ENCODE data around the gene ASB7.
"Not testable (repeated sequence)": the region's sequence is repeated elsewhere in the genome, so short reads cannot be mapped to it uniquely, and the experiment has no call there.

ASB7 gene

DNA sequence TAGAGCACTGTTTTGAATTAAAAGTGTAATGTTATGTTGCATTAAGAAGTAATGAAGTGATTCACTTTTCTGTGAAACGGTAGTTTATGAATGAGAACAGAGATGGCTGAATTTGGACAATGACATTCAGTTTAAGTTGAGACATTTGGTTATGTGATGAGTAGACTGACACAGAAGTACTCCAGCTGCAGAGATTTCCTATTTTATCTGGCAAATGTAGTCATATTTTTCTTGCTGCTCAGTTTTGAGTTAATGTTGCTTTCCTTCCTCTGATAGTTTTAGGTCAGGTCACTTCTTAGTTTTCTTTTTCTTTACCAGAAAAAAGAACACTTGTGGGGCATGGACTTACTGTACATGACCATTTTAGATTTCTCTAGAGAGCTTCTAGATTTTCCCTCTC lies 51.2 kb downstream of the ASB7 start:
- no peak for DNase-seq

DNA sequence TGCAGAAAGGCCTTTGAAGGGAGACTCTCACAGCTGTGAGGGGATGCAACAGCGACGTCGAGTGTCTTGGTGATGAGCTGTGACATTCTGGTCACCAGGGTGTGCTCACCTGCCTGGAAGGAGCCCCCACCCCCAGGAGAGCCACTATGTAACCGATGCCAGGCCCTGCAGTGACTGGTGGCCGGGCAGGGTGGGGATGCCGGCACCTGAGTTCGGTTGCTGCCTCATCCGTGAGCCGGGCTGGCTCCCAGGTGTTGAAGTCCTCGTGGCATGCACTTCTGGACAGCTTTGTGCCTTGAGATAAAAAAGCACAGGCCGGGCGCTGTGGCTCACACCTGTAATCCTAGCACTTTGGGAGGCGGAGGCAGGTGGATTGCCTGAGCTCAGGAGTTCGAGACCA lies 56.5 kb downstream of the ASB7 start:
- DNase-seq, result no peak

DNA sequence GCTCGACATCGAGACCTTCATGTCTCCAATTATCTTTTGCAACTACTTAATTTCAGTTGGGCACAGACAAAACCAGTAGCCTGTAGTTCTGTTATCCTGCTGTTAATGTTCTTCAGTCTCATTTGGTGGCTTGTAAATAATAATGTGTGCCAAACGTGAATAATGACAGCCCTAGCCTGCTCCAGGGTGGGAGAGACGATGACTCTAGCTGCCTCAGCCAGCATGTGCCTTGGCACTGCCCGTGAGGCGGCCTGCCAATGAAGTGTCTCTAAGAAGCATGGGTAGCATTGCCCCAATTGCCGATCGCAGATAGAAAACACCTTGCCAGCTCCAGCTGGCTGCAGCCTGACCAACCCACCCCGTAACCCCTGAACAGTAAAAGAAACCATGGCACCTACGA lies 58.8 kb downstream of the ASB7 start:
- no peak for DNase-seq

DNA sequence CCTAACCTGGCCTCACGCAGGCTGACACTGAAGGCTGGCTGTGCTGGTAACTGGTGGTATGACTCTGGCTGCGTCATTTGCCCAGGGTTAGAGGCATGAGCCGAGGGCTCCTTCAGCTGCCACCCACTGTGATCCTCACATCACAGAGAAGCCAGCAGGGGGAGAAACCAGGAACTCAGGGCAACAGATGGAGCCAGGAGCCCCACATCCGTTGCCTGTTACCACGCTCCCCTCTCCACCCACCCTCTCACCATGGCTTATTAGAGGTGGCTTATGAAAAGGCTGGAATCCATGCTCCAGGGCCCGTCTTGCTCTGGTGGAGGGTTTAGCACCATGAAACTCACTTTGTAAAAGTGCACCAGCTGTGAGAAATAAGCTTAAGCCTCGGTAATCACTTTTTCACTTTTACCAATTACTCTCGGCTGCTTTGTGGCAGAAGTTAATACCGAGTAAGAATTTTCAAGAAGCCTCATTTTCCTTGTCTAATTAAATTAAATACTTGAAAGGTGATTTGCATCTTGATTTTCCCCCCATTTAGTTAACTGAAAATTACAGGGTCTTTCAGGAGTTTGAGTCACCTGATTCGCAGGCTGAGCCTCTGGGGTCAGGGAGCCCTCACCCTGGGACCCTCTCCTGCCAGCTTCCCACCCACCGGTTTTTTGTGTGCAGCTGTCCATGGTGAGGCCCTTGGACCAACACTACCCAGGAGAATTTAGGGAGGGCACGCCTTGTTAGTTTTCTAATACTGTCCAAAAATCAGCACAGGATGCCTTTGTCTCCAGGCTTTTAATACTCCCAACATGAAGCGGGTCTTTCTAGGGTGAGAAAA lies 60.9 kb downstream of the ASB7 start:
- no peak for DNase-seq

DNA sequence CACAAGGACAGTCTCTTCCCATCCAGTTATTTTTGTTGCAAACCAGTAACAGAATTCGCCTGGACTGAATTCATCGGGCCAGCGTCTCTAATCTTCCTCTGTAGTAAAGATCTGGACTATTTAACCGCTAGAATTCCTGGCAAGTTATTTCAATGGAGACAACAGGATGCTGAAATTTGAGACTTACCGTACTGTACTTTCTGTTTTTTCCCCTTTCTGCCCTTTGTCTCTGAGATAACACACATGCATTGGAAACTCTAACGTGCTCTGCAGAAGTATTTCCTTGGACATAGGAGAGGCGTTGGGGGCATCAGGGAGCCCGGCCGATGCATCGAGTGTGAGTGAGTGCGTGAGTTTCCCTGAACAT lies 61.5 kb downstream of the ASB7 start:
- DNase-seq, result no peak

DNA sequence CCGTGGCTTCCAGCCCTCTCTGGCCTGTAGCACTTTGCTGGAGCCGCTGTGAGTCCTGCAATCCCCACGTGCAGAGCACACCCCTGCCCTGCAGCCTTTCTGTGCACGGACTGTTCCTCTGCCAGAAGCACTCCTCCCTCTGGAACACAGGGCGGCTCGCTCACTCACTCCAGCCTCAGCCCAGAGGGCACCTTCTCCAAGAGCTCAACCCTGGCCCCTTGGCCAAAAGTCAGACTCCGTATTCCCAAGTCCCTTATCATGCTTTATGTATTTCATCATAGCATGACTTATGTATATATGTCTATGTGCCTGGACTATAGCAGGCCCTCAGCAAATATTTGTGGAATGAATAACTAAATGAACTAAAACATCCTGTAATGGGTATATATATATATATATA lies 63.2 kb downstream of the ASB7 start:
- DNase-seq, result no peak

DNA sequence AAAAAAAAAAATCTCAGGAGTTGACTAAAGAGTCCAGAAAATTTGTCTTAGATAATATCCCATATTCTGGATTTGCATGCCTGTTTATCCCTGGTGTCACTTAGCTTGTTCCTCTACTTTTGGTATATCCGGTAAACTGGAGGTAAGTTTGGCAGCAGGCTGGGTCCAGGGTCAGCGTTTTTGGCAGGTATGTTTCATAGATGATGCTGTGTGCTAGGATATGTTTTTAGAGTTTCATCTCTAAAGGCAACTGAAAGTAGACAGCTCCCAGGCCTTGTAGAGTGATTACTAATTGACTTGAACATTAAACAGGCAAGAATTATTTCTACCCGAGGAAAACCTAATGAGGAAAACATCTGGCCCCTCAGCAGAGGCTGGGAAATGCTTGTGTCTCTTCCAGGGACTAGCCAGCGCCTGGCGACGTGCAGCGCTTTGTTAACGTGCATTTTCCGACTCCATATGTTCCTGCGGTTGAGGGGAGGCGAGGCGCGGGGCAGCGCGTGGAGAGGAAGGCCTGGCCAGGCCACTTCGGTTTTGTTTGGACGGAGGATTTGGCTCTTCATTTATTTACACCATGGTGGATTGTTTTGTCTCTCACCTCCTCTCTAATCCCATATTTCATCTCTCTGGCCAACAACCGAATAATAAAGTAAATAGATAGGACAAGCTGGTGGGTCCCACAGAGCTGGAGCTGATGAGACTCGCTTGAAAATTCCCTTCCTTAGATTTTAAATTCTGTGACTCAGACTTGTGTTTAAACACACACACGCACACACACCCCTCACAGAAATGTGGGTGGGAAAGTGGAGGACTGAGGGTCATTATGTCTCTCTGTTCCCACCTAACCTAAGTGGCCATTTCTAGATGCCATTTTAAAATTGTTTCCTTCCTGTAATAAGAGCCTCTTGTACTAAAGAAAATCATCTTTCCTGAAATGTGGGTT lies 65.3 kb downstream of the ASB7 start:
- DNase-seq, result no peak

DNA sequence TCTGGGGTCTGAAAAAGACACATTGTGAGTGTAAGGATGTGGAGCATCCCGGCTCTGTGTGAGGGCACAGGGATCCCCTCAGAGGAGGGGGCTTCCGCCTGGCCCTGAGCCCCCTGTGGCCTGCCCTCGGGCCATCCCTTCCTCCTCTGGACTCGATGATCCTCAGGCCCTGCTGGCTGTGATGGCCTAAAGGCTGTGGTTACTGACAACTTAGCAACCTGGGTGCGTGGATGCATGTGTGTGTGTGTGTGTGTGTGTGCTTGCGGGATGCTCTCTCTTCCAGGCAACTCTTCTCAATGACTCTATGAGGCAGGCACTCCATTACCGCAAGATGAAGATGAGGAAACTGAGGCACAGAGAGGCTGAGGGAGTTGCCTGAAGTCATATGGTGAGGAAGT lies 66.0 kb downstream of the ASB7 start:
- no peak for DNase-seq

DNA sequence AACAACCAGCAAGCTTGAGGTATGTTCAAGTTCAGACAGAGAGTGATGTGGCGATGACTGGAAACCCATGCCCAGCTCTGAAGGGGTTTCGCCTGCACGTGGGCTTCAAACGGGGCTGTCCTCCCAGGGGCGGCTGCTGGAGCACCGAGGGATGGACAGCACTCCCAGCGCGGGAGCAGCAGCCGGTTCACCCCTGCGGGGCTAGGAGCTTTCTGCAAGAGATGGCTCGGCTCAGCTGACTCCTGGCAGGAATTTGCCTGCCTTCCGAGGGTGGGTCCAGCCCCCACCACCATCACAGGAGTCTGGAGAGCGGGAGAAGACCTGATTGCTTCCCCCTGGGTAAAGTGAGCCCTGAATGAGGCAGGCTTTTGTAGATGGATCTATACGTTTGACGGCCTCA lies 66.9 kb downstream of the ASB7 start:
- no peak for DNase-seq

DNA sequence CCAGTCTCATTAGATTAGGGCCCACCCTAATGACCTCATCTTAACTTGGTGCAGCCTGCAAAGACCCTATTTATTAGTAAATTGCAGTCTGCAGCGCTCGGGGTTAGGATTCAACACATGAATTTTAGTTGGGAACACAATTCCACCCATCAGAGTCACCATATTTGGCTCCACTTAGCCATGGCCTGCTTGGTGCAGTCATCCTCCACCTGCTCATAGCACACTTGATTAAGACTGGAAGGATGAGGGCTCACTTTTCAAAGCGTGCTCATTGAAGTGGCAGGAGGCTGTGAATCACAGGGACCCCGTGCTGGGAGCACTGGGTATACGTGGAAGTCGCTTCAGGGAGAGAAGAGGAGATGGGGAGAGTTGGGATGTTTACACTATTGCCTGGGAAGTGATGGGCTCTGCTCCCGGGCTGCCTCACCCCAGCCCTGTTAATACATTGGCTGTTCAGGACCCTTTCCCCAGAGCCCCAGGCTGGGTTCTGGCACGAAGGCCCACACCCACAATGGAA lies 68.2 kb downstream of the ASB7 start:
- no peak for DNase-seq

DNA sequence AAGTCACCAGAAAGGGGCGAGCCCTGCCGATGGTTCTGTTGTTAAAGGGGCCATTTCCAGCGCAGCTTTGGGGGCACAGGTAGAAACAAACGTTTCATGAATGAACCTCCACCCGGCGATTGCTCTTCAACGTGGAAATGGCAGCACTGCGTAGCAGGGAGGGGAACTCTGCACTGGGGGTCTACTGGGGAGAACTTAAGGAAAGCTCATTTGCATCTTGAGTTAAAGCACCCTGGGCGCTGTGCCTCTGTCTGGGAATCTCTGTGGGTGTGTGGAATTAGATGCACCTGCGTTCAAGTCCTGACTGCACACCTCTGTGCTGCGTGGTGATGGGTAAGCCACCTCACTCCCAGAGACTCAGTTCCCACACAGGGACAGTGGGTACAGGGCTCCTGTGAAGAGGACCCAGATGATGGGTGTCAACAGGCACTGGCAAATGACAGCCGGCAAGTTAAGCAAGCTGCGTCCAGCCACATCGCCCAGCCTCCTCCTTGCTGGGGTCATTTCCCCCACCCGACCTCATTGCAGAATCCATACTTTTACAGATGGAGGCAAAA lies 68.8 kb downstream of the ASB7 start:
- no peak for DNase-seq

DNA sequence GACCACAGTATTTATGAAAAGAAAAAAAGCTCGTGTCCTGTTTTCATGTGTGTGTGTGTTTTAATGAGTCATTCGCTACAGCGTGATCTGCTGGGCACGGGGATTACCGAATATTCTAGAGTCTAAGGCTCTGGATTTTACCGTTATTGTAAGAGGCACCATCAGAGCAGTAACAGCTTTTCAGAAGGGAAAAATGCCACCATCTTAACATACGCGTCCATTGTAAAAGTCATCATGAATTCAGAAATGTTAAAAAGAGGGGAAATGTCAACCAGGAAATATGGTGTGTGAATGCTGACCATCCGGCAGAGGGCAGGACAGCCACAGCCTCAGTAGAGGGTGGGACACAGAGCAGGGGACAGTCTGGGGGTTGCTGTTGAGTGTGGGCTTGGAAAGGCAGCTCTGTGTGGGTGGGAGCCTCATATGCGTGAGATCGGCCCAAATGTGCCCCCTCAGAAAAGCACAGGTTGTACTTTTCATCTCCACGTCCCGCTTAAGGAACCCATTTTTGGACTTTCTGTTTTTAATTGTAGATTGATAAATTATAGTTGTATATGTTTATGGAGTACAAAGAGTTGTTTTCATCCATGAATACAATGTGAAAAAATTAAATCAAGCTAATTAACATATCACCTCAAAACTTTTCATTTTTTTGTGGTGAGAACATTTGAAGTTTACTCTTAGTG lies 69.6 kb downstream of the ASB7 start:
- no peak for DNase-seq

DNA sequence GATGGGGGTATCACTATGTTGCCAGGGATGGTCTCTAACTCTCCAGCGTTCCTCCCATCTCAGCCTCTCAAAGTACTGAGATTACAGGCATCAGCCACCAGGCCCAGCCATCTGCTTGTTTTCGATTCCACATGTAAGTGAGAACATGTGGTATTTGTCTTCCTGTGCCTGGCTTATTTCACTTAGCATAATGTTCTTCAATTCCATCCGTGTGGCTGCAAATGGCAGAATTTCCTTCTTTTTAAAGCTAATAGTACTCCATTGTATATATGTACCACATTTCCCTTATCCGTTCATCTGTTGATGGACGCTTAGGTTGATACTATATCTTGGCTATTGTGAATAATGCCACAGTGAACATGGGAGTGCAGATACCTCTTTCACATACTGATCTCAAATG lies 70.6 kb downstream of the ASB7 start:
- DNase-seq, result no peak

DNA sequence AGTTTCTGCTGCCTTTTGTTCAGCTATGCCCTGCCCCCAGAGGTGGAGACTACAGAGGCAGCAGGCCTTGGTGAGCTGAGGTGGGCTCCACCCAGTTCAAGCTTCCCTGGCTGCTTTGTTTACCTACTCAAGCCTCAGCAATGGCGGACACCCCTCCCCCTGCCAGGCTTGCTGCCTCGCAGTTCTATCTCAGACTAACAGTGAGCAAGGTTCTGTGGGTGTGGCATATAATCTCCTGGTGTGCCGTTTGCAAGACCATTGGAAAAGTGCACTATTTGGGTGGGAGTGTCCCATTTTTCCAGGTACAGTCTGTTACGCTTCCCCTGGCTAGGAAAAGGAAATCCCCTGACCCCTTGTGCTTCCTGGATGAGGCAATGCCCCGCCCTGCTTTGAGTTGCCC lies 76.8 kb downstream of the ASB7 start:
- DNase-seq, result not testable (repeated sequence)

DNA sequence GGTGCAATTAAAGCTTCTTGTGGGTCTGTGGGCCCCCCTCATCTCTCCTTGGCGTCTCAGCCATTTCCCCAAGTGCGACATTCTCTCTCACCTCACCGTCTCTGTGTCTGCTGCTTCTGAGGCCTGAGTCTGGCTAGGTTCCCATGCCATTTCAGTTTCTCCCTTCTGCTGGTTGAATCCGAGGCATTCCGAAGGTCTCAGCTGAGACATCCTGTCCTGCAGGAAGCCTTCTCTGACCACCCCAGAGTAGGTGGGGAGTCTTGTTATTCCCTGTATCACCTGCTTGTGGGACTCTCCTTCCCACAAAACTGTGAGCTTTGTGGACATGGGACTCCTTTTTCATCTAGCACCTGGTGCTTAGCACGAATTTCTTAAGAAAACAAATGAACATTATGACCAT lies 78.3 kb downstream of the ASB7 start:
- no peak for DNase-seq

DNA sequence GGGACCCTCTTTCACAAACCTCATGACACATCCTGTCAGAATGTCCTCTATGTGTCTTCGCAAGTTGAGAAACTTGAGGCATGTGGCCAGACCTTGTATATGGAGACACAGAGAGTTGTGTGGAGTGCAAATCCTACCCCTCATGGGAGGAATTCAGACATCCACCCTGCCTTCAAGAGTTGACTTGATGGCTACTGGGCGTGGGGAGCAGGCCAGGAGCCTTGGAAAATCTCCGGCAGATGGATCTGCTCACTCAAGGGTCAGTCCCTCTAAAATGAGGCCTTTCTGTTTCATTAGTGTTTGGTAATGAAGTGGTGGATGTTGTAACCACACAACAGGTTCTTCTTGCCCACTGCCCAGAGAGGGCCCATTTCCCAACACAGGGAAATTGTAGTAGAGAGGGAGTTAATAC lies 79.0 kb downstream of the ASB7 start:
- DNase-seq, result no peak

DNA sequence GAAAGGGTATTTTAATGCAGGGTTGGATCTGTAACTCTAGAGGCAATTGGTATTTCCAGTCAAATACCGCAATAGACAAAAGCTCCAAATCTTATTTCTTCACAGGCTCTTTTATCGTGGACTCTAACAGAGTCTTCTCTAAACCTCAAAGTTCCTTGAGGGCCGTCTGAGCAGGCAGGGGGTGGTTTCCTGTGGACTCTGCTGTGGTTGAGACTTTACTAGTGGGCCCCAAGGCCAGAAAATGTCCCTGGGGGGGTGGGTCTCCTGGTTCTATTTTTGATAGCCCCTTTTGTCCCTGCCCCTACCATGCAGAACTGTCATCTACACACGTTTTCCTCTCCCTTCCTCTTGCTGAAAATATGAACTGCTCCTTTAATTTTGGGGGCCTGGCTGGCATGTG lies 80.1 kb downstream of the ASB7 start:
- DNase-seq, result no peak

DNA sequence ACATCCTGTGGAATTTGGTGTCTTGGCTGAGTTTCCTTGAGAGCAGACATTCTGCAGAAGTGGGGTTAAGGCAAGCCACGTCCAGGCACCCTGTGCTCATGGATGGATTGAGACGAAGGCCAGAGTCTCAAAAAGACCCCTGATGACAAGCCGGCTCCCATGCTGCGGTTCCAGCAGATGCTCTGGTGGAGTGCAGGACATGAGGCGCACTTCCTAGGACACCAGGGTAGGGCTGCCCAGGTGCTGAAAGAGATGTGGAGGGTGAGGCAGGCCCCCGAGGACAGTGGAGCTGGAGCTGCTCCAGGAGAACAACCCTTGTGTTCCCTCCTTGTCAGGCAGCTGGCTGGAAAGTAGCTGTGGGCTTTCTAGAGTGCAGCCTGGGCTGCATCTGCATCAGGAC lies 81.0 kb downstream of the ASB7 start:
- no peak for DNase-seq

DNA sequence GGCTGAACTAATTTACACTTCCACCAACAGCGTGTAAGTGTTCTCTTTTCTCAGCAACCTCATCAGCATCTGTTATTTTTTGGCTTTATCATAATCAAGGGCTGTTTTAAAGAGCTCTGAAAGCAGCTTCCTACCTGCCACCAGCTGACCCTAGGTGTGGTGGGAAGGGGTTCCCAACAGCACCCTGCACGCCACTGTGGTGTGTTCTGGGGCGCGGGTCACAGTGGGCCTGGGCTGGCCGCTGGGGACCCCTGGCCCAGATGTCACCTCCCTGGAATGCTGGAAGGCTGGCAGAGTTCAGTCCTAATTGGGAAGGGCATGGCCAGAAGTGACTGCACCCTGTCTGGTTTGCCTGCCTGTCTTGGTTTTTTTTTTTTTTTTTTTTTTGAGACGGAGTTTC lies 82.2 kb downstream of the ASB7 start:
- no peak for DNase-seq

DNA sequence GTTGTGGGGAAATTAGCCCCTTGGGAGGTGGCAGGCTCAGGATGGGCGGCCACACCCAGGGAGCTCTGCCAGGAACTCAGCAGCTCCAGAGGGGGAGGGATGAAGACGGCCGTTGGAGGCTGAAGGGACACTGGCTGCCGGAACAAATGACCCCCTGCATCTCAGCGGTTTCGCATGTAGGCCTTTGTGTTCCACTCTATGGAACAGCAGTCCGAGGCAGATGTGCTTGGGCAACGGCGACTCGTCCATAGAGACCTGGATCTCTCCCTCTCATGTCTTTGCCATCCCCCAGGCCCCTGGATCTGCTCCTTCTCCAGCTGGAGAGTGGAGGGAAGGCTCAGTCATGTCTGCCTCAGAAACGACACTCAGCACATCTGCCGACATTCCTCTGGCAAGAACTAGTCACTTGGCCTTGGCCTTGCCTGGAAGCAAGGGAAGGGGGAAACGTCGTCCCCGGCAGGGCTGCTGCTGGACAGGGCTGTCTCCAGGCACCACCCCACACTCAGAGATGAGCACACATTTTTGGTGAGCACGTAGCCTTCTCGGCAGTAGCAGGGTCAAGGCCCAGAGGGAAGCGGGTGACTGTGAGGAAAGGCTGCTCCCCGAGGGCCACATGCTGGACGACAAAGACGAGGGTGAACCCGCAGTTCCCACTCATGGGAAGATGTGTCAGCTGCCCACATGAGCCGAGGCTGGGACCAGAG lies 83.8 kb downstream of the ASB7 start:
- no peak for DNase-seq

DNA sequence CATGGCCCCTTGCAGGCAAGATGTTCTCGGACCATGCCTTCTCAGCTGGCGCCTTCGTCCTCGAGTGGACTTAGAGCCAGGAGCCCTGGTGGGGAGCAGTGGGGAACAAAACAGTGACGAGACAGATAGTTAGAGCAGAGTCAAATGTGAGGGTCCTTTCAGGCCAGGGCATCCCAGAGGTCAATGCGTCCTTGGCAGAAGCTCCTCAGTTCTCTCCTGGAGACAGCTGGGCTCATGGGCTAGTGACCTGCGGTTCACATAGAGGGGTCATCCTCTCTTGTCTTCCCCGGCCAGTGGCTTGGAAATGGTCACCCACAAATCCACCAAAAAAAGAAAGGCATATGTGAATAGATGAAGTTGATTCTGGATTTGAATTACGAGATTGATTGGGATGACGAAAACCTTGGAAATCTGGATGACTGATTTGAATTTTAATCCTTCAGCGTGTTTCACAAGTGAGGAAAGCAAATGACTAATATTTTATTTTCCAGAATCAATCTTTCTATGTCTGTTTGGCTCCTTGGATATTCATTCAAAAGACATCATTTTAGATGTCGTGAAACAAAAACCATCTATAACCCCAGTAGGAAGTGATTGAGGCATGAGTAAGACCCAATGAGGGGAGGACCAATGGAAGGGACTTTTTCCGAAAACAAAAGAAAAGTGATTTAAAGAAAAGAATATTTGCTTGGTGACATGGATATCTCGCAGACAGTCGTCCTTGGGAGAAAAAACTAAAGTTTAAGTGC lies 84.5 kb downstream of the ASB7 start:
- no peak for DNase-seq
